Ovary (tissue), 9 donors: ENCODE data around the gene TNFRSF19. TPM values are rescaled to one million over a fixed set of nuclear protein-coding genes. Genes with fewer than 3 reads are reported as not detected.

Experiments used
- DNase-seq, 5 donors: peaks; one replicate each; pipeline ENCODE4 v3.0.0-alpha.2; 2019 to 2020
- H3K27ac ChIP-seq, 2 donors: fragments of 200-600 bp; one replicate each; pipeline versions ENCODE4 v1.5.1 to v1.8.0; 2019 to 2022
- H3K27me3 ChIP-seq: fragments of 200-600 bp; one replicate; pipeline ENCODE4 v1.8.0; 2022
- H3K36me3 ChIP-seq: fragments of 200-600 bp; sonication (generic); one replicate; pipeline ENCODE4 v1.5.1; 2019
- H3K4me1 ChIP-seq: one replicate; pipeline ENCODE4 v1.8.1; 2013; ENCODE audit warnings: mild to moderate bottlenecking, moderate library complexity; ENCODE audit not compliant: insufficient read depth
- H3K4me3 ChIP-seq: fragments of 200-600 bp; sonication (generic); one replicate; pipeline ENCODE4 v1.5.1; 2017
- H3K9me3 ChIP-seq, 2 donors: fragments of 200-600 bp in 1 of 2; sonication (generic) in 1 of 2; one replicate each; pipeline versions ENCODE4 v1.5.1 to v1.8.1; 2013 to 2019; ENCODE audit warnings: mild to moderate bottlenecking in 1 of 2, moderate library complexity in 1 of 2
- EP300 ChIP-seq: sonication (generic); formaldehyde crosslinking; IDR thresholded peaks from one replicate; pipeline ENCODE4 v1.6.1; 2017; ENCODE audit warnings: antibody characterized with exemption
- POLR2A ChIP-seq: fragments of 450-650 bp; IDR thresholded peaks from one replicate; pipeline ENCODE4 v1.6.1; 2017; ENCODE audit warnings: antibody characterized with exemption, mild to moderate bottlenecking, moderate library complexity
- WGBS, 3 donors: extraction: QIAGEN DNeasy Blood & Tissue Kit in 1 of 3; methylation state at CpG; one replicate each; pipeline versions ENCODE4 v1.1.5 to v1.1.7; 2013 to 2017; 5-methylcytosine and 5-hydroxymethylcytosine counted together
- intact Hi-C, 4 donors: fragments of 100-400 bp; cut with DNase I; formaldehyde crosslinking; loops; one replicate each; pipeline versions ENCODE4 v1.11.0 to v1.15.1; 2022 to 2023
- polyA plus RNA-seq, 2 donors: library from polyadenylated mRNA; stranded (reverse); fragments of 200-250 nt in 1 of 2; fragments of 350-450 nt in 1 of 2; fragmentation: Illumina TruSeq in 1 of 2; extraction: RNeasy Lipid Tissue Mini Kit (QIAGEN cat#74804) in 1 of 2; gene quantifications; one replicate each; pipeline ENCODE4 v1.2.3, GENCODE V29; 2013 to 2014
- total RNA-seq, 7 donors: library from RNA; depleted of rRNA in 2 of 7; stranded (reverse); fragments of >200 nt in 2 of 7; fragmentation: NEBNext Ultra II Directional in 3 of 7; extraction: Animal tissue kit (Norgen Biotek cat#: 25700) in 3 of 7; gene quantifications; one replicate each; pipeline versions ENCODE4 v1.1.0 to v1.2.4, GENCODE V29; 2016 to 2023
- TF ChIP-seq, protein P1 (sequence below), 3 donors: fragments of 450-650 bp in 2 of 3; fragments of 200-600 bp in 1 of 3; IDR thresholded peaks; one replicate each; pipeline versions ENCODE4 v1.5.1 to v1.8.0; 2016 to 2022; ENCODE audit warnings: antibody characterized with exemption in 3 of 3, mild to moderate bottlenecking in 1 of 3
- donor health status: DM: no; HTN: no; CAD: no; lungs with moderate emphysema.
- donor health status: DM: no; HTN: no; CAD: no.
- donor health status: Bipolar disorder and iron deficiency.
- donor health status: DM: yes; HTN: yes; CAD: no.
- donor health status: DM: no; HTN: no; CAD: no.
- donor health status: DM: yes; HTN: yes; CAD: no.

The TNFRSF19 gene
- total and polyA plus RNA-seq, 9 donors, result 2.6 to 15.3 (median 4.8) TPM

DNA sequence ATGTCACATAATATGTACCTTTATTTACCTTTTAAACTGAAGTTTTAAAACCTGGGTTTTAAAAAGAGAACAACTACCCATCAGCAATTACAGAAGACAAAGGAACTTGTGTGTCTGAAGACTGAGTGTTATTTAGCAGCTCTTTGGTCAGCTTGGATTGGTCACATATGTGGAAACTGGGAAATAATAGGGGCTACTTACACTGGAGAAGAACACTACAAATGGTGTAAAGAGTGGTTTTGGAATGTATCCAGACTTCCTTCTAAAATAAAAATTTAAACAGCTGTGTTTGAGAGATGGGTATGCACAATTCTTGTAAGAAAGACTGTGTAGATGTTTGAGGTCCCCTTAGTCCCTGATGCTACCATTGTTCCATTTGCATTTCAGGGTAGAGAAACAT lies 13.3 kb downstream of the TNFRSF19 start:
- TF ChIP-seq, protein P1, sequence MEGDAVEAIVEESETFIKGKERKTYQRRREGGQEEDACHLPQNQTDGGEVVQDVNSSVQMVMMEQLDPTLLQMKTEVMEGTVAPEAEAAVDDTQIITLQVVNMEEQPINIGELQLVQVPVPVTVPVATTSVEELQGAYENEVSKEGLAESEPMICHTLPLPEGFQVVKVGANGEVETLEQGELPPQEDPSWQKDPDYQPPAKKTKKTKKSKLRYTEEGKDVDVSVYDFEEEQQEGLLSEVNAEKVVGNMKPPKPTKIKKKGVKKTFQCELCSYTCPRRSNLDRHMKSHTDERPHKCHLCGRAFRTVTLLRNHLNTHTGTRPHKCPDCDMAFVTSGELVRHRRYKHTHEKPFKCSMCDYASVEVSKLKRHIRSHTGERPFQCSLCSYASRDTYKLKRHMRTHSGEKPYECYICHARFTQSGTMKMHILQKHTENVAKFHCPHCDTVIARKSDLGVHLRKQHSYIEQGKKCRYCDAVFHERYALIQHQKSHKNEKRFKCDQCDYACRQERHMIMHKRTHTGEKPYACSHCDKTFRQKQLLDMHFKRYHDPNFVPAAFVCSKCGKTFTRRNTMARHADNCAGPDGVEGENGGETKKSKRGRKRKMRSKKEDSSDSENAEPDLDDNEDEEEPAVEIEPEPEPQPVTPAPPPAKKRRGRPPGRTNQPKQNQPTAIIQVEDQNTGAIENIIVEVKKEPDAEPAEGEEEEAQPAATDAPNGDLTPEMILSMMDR (IDR thresholded peaks at IDR 0.05), result no peak
- TF ChIP-seq POLR2A, result no peak
- no peak for TF ChIP-seq EP300
- Histone ChIP-seq H3K4me1 (peaks cover 4% of the 10 kb centered on the region), H3K36me3 (no peaks in the 10 kb centered on the region), H3K4me3 (no peak overlapping the region), H3K27ac (no peak overlapping the region), H3K27me3 (no peaks in the 10 kb centered on the region), H3K9me3 (no peaks in the 10 kb centered on the region)
- intact Hi-C loops, result no loop called here
- DNase-seq, result no peak

DNA sequence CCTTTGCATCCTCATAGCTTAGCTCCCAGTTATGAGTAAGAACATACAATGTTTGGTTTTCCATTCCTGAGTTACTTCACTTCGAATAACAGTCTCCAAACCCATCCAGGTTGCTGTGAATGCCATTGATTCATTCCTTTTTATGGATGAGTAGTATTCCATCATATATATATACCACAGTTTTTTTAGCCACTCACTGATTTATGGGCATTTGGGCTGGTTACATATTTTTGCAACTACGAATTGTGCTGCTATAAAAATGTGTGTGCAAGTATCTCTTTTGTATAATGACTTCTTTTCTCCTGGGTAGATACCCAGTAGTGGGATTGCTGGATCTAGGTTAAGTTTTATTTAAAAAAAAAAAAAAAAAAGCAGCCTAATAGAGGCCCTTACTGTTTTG lies 14.1 kb downstream of the TNFRSF19 start:
- 66 to 75% (median 68%) methylated on average over 2 of the region's 2 CpGs for WGBS, 3 donors
- no peak for DNase-seq
- no peak overlapping the region for H3K27ac ChIP-seq
- no peaks in the 10 kb centered on the region for H3K9me3 ChIP-seq
- no peaks in the 10 kb centered on the region for H3K27me3 ChIP-seq
- TF ChIP-seq, protein P1 (IDR thresholded peaks at IDR 0.05), result no peak
- TF ChIP-seq EP300 (no peak), POLR2A (no peak)
- no peak overlapping the region for H3K4me3 ChIP-seq
- intact Hi-C loops, result no loop called here
- peaks cover 4% of the 10 kb centered on the region for H3K4me1 ChIP-seq
- no peaks in the 10 kb centered on the region for H3K36me3 ChIP-seq

DNA sequence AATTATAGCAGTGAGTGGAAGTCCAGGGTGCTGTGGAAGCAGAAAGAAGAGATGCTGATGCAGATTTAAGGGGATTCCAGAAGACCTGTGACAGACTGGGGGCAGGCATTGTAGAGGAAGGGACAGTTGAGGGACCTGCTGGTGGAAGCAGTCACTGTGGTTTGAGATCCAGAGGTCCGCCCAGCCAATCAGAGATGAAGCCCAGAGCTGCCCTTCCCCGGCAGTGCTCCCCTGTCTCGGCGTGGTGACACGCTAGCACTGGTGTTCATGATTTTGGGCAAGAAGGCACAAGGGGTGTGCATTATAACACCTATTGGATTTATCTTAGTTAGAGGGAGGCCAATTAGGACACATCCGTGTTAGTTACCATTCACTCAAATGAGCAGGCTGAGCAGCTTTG lies 16.1 kb downstream of the TNFRSF19 start:
- no peak for DNase-seq
- intact Hi-C loops, result no loop called here
- no peaks in the 10 kb centered on the region for H3K9me3 ChIP-seq
- H3K4me1 ChIP-seq, result peaks cover 4% of the 10 kb centered on the region
- 77 to 85% (median 80%) methylated on average over 6 of the region's 6 CpGs for WGBS, 3 donors
- no peaks in the 10 kb centered on the region for H3K27me3 ChIP-seq
- no peak for TF ChIP-seq EP300
- TF ChIP-seq, protein P1 (IDR thresholded peaks at IDR 0.05), result no peak
- no peak for TF ChIP-seq POLR2A
- no peaks in the 10 kb centered on the region for H3K36me3 ChIP-seq
- no peak overlapping the region for H3K27ac ChIP-seq
- H3K4me3 ChIP-seq, result no peak overlapping the region

- intact Hi-C loops, result no loop called here
- no peaks in the 10 kb centered on the region for H3K27me3 ChIP-seq
- no peaks in the 10 kb centered on the region for H3K9me3 ChIP-seq
- no peak overlapping the region for H3K27ac ChIP-seq
- DNase-seq, result no peak
- H3K4me3 ChIP-seq, result no peak overlapping the region
- H3K4me1 ChIP-seq, result peaks cover 4% of the 10 kb centered on the region
- no peak for TF ChIP-seq EP300
- TF ChIP-seq, protein P1 (IDR thresholded peaks at IDR 0.05), result no peak
- no peak for TF ChIP-seq POLR2A
- 84 to 95% (median 94%) methylated on average over 7 of the region's 7 CpGs for WGBS, 3 donors
- no peaks in the 10 kb centered on the region for H3K36me3 ChIP-seq
Observed at GRCh38 chr13:23588666-23589065, 18.5 kb downstream of the TNFRSF19 start.

GRCh38 chr13:23592596-23592995 lies 22.4 kb downstream of the TNFRSF19 start:
- Histone ChIP-seq H3K4me1 (no peaks in the 10 kb centered on the region), H3K4me3 (no peak overlapping the region), H3K9me3 (no peaks in the 10 kb centered on the region), H3K36me3 (no peaks in the 10 kb centered on the region), H3K27ac (no peak overlapping the region), H3K27me3 (no peaks in the 10 kb centered on the region)
- no peak for DNase-seq
- WGBS, 3 donors, result 87 to 99% (median 95%) methylated on average over 5 of the region's 5 CpGs
- TF ChIP-seq, protein P1 (IDR thresholded peaks at IDR 0.05), result no peak
- TF ChIP-seq EP300 (no peak), POLR2A (no peak)
- intact Hi-C loops, result no loop called here
